WTC11 (cell line): ENCODE measurements around the gene TCEAL3.

Experiments
- NFATC4 ChIP-seq: fragments of 250-450 bp; sonication (Bioruptor Pico); IDR thresholded peaks from 2 replicates; pipeline ENCODE4 v1.9.0; 2021; ENCODE audit warnings: mild to moderate bottlenecking
- SOX15 ChIP-seq: fragments of 250-450 bp; sonication (Bioruptor Pico); IDR thresholded peaks from 2 replicates; pipeline ENCODE4 v1.9.0; 2021; ENCODE audit warnings: mild to moderate bottlenecking
- TF ChIP-seq, protein P1 (sequence below): fragments of 200-600 bp; IDR thresholded peaks from 2 replicates; pipeline ENCODE4 v1.8.0; 2022; ENCODE audit warnings: antibody characterized with exemption
- TF ChIP-seq, protein P2 (sequence below): sonication (generic); formaldehyde crosslinking; IDR thresholded peaks from 2 replicates; pipeline ENCODE4 v1.8.1; 2023; ENCODE audit warnings: mild to moderate bottlenecking, missing genetic modification reagents
- TF ChIP-seq, protein P3 (sequence below): sonication (generic); formaldehyde crosslinking; IDR thresholded peaks from 2 replicates; pipeline ENCODE4 v1.8.1; 2023; ENCODE audit warnings: mild to moderate bottlenecking, missing genetic modification reagents, moderate library complexity

DNA sequence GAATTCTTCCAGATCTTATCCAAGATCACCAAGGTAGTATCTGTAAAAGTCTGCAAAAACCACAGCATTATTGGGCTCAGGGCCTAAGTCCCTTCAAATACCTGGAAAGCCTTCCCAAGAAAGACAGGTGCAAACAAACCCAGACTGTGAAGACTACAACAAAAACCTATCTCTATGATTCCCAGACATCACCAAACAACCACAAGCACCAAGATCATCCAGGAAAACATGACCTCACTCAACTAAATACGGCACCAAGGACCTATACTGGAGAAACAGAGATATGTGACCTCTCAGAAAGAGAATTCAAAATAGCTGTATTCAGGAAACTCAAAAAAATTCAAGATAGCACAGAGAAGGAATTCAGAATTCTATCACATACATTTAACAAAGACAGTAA is 36.4 kb downstream of the TCEAL3 start:
- TF ChIP-seq, protein P1, sequence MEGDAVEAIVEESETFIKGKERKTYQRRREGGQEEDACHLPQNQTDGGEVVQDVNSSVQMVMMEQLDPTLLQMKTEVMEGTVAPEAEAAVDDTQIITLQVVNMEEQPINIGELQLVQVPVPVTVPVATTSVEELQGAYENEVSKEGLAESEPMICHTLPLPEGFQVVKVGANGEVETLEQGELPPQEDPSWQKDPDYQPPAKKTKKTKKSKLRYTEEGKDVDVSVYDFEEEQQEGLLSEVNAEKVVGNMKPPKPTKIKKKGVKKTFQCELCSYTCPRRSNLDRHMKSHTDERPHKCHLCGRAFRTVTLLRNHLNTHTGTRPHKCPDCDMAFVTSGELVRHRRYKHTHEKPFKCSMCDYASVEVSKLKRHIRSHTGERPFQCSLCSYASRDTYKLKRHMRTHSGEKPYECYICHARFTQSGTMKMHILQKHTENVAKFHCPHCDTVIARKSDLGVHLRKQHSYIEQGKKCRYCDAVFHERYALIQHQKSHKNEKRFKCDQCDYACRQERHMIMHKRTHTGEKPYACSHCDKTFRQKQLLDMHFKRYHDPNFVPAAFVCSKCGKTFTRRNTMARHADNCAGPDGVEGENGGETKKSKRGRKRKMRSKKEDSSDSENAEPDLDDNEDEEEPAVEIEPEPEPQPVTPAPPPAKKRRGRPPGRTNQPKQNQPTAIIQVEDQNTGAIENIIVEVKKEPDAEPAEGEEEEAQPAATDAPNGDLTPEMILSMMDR, result no peak
- TF ChIP-seq, protein P2, sequence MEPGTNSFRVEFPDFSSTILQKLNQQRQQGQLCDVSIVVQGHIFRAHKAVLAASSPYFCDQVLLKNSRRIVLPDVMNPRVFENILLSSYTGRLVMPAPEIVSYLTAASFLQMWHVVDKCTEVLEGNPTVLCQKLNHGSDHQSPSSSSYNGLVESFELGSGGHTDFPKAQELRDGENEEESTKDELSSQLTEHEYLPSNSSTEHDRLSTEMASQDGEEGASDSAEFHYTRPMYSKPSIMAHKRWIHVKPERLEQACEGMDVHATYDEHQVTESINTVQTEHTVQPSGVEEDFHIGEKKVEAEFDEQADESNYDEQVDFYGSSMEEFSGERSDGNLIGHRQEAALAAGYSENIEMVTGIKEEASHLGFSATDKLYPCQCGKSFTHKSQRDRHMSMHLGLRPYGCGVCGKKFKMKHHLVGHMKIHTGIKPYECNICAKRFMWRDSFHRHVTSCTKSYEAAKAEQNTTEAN (CRISPR knock-in tag), result no peak
- no peak for TF ChIP-seq NFATC4
- TF ChIP-seq, protein P3, sequence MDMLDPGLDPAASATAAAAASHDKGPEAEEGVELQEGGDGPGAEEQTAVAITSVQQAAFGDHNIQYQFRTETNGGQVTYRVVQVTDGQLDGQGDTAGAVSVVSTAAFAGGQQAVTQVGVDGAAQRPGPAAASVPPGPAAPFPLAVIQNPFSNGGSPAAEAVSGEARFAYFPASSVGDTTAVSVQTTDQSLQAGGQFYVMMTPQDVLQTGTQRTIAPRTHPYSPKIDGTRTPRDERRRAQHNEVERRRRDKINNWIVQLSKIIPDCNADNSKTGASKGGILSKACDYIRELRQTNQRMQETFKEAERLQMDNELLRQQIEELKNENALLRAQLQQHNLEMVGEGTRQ (CRISPR knock-in tag), result no peak
- no peak for TF ChIP-seq SOX15 (CRISPR knock-in tag)
